ENCODE data around the gene ANKS1B. TPM values are rescaled to one million over a fixed set of nuclear protein-coding genes. Genes with fewer than 3 reads are reported as not detected.
"Not testable (repeated sequence)": the region's sequence is repeated elsewhere in the genome, so short reads cannot be mapped to it uniquely, and the experiment has no call there.

ANKS1B gene
- total RNA-seq, 2 experiments from 2014 or later: 0.96 to 1.1 TPM

DNA sequence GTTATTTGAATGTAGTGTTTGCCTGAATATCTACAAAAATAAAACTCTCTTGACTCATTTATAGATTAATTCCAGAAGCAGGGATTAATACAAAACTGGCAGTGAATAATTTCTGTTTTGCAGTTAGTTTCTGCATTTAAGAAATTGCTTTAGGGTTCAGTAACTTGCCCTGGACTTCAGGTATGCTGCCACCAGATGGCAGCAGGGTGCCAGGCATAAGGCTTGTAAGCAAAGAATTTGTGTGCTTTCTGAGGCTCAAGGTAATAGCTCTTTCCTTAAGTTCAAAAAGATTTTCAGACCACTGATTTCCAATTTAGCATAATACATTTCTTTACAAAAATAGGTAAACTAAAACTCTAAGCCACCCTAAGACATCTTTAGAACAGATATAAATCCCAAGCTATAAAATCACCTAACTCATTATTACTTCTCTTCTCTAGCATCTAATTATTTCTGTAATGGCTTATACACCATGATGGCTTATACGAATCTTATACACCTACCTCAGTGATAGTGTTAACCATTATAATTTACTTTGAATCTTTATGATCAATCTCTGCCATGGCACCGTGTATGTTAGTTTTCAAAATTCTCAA is 941.3 kb downstream of the ANKS1B start:
- H3K27me3 Mint-ChIP-seq: no peaks in the 10 kb centered on the region
- H3K4me3 Mint-ChIP-seq: no peak overlapping the region
- peak; percentile 49 for ATAC-seq
- no peak overlapping the region for H3K27ac Mint-ChIP-seq
- H3K9me3 Mint-ChIP-seq (ENCODE audit: low read depth): peaks cover 5% of the 10 kb centered on the region
- no peaks in the 10 kb centered on the region for H3K4me1 Mint-ChIP-seq
- H3K36me3 Mint-ChIP-seq: no peaks in the 10 kb centered on the region
- peak; percentile 44 for DNase-seq
- CTCF ChIA-PET: interaction anchor here (1.1 to 1.3 kb wide), 3 partner anchors 9 to 11 kb away, joined by 3 to 4 read pairs (median 3); no protein-coding TSS in a partner anchor

DNA sequence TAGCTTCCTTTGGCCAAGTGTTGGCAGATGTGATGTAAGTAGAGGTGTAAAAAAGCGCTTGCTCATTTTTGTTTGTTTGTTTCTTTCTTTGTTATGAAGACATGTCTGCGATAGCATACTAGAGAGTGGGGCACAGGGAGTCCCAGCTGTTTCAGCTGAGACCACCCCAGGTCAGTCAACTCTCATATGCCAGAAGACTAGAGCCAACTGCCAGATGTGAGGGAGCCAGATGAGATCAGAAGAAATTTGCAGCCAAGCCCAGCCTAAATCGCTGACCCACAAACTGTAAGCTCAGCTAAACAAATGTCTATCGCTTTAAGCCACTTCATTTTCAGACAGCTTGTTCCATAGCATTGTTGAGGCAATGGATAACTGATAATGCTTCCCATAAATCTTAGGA is 942.5 kb downstream of the ANKS1B start:
- no peak for ATAC-seq
- CTCF ChIA-PET: interaction anchor here (0.9 to 1.2 kb wide), 2 partner anchors 8 to 44 kb away, joined by 3 read pairs; no protein-coding TSS in a partner anchor
- no peaks in the 10 kb centered on the region for H3K27me3 Mint-ChIP-seq
- DNase-seq: no peak
- H3K4me3 Mint-ChIP-seq: no peak overlapping the region
- H3K27ac Mint-ChIP-seq: no peak overlapping the region
- no peaks in the 10 kb centered on the region for H3K4me1 Mint-ChIP-seq
- peaks cover 3% of the 10 kb centered on the region for H3K9me3 Mint-ChIP-seq (ENCODE audit: low read depth)
- no peaks in the 10 kb centered on the region for H3K36me3 Mint-ChIP-seq

DNA sequence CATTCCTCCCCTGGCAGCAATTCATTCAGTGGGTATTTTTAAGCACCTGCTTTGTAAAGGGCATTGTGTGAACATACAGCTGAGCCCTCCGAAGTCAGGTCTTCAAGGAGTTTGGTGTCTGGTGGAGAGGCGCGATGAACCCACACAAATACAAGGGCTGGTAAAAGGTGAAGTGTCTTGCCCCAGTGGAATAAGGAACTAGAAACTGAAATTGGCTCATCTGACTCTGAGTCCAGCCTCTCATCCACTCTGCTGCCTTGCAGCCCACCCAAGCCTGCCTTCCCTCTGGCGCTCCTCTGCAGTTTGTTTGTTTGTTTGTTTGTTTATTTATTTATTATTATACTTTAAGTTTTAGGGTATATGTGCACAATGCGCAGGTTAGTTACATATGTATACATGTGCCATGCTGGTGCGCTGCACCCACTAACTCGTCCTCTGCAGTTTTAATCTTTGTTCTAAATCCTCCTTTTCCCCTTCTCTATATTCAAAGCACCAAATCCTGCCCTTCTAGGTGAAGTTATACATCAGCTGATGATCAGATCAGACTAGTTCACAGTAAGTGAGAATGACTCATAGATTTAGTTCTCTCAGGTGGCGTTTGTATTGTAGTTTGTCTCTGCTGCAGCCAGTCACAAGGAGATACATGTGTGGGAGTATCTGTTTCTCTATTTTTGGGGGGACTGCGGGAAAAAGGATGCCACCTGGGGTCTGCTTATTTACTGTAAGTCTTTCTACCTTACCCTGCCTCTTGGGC is 945.2 kb downstream of the ANKS1B start:
- CTCF ChIA-PET: no interaction called here
- DNase-seq (no peak), ATAC-seq (no peak)
- no peak overlapping the region for H3K27ac Mint-ChIP-seq
- H3K36me3 Mint-ChIP-seq: no peaks in the 10 kb centered on the region
- no peaks in the 10 kb centered on the region for H3K9me3 Mint-ChIP-seq (ENCODE audit: low read depth)
- H3K4me3 Mint-ChIP-seq: no peak overlapping the region
- no peaks in the 10 kb centered on the region for H3K4me1 Mint-ChIP-seq
- no peaks in the 10 kb centered on the region for H3K27me3 Mint-ChIP-seq

DNA sequence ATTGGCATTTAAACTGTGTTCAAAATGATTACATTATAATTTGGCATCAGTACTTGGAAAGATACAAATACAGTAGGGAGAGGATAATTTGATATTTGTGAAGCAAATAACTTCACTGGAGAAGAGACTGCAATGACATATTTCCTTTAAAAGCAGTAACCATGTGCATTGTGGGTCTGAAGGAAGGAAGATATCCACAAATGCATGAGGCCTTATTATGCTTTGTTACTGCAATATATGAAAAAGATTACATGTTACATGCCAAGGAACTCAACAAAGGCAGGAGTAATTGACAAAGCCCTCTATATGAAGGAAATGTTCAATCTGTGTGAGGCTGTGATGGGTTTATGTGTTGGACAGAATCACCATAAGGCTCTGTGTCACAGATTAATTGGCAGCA is 948.2 kb downstream of the ANKS1B start:
- no peak for ATAC-seq
- H3K4me3 Mint-ChIP-seq: no peak overlapping the region
- H3K36me3 Mint-ChIP-seq: no peaks in the 10 kb centered on the region

DNA sequence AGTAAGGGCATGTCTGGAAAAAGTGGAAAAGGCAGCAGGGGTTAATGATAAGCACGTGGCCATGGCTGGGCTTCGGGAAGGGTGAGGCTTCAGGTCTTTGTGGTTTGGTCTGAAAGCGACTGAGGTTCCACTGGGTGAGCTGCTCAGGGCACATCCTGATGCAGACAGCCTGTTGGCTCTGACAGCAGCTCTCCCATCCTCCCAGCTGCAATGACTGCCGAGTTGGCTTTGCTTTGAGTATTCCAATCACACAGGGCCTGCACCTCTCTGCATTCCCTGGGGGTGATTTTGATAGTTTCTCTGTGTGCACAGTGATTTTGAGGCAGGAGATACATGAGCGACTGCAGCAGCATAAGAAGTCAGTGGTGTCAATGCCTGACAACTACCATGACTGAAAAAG is 948.9 kb downstream of the ANKS1B start:
- Mint-ChIP-seq H3K4me3 (no peak overlapping the region), H3K4me1 (no peaks in the 10 kb centered on the region), H3K27me3 (no peaks in the 10 kb centered on the region), H3K36me3 (no peaks in the 10 kb centered on the region), H3K9me3 (ENCODE audit: low read depth) (no peaks in the 10 kb centered on the region), H3K27ac (no peak overlapping the region)
- ATAC-seq: no peak
- CTCF ChIA-PET: no interaction called here
- no peak for DNase-seq

More for the DNA sequence above, 948.2 kb downstream of the ANKS1B start:
- H3K4me1 Mint-ChIP-seq: no peaks in the 10 kb centered on the region
- no peaks in the 10 kb centered on the region for H3K9me3 Mint-ChIP-seq (ENCODE audit: low read depth)
- CTCF ChIA-PET: no interaction called here
- no peaks in the 10 kb centered on the region for H3K27me3 Mint-ChIP-seq
- no peak for DNase-seq
- H3K27ac Mint-ChIP-seq: no peak overlapping the region

DNA sequence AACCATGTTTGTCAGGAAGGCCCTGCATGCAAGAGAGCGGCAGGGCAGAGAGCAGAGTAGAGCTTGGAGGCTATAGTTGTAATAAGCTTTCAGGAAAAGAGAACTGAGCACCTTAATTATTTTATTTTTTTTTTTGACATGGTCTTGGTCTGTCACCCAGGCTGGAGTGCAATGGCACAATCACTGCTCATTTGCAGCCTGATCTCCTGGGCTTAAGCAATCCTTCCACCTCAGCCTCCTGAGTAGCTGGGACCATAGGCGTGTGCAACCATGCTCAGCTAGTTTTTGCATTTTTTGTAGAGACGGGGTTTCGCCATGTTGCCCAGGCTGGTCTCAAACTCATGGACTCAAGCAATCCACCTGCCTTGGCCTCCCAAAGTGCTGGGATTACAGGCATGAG is 950.5 kb downstream of the ANKS1B start:
- CTCF ChIA-PET: interaction anchor here (0.8 to 1.4 kb wide), 2 partner anchors 8 to 26 kb away, joined by 3 to 4 read pairs; no protein-coding TSS in a partner anchor
- not testable (repeated sequence) for H3K4me1 Mint-ChIP-seq; H3K9me3 Mint-ChIP-seq (ENCODE audit: low read depth); H3K4me3 Mint-ChIP-seq; H3K27me3 Mint-ChIP-seq; ATAC-seq; H3K36me3 Mint-ChIP-seq; H3K27ac Mint-ChIP-seq; DNase-seq

DNA sequence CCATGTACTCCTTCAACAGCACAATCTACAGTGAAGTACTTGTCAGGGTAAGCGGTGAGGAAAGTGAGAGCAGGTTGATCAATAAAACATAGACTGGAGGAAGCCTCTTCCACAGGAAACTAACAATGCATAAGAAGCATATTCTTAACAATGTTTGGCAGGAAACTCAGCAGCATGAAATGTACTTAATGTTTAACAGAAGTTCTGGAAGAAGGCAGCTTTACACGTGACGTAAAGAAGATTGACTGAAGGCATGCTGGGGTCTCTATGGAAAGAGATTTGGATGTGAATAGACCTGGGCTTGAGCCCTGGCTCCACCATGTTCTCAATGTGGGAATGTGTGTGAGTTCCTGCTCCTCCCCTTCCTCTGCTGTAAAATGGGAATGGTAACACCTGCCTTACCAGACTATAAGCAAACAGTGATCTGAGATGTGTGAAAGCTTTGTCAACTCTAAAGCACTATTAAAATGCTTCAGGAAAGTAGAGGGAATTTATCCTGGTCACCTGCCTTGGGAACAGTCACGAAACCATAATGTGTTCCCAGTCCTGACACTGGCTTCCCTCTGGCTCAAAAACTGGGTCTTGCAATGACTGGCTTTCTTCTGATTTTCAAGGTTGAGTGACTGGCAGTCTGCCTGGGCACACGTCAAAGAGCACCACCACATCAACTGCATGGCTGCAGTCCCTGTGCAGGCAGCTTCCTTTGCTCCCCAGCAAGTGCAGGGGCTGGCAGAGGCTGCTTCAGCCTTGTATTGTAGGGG is 955.0 kb downstream of the ANKS1B start:
- H3K36me3 Mint-ChIP-seq: no peaks in the 10 kb centered on the region
- no peaks in the 10 kb centered on the region for H3K9me3 Mint-ChIP-seq (ENCODE audit: low read depth)
- no peak for ATAC-seq
- CTCF ChIA-PET: no interaction called here
- H3K27me3 Mint-ChIP-seq: peaks cover 4% of the 10 kb centered on the region
- no peak overlapping the region for H3K4me3 Mint-ChIP-seq
- DNase-seq: no peak
- H3K27ac Mint-ChIP-seq: no peak overlapping the region
- H3K4me1 Mint-ChIP-seq: no peaks in the 10 kb centered on the region

DNA sequence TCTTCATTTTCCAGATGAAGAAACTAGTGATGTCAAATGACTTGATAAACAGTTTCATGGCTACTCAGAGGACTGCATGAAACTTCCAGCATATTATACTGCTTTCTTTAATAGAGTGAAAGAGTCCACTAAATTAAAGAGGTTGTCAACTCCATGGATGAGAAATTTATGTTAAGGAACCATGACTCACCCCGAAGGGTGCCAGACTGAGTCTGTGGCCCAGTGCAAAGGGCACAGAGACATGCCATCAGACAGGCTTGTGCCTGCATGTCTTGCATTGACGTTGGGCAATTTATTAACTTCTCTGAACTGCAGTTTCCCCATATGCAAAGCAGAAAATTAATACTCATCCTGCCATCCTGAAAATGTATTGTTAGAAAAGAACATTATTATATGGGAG is 957.3 kb downstream of the ANKS1B start:
- Mint-ChIP-seq H3K9me3 (ENCODE audit: low read depth) (no peaks in the 10 kb centered on the region), H3K36me3 (no peaks in the 10 kb centered on the region), H3K4me1 (no peaks in the 10 kb centered on the region), H3K4me3 (no peak overlapping the region), H3K27me3 (peaks cover 5% of the 10 kb centered on the region), H3K27ac (no peak overlapping the region)
- DNase-seq (no peak), ATAC-seq (no peak)
- CTCF ChIA-PET: no interaction called here

DNA sequence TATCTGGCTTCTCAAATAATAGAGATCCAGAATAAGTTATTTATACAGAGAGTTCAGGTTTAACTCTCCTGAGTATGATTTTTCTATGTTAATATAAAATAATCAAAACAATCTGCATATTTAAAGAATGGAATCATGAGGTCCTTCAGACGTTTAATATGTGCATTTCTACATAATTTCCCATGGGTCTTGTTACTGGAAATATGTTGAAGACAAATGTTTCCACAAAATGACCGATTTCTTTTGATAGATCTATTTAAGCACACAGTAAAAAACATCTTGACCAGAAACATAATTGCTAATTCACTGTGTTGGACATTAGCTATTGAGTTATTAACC is 957.7 kb downstream of the ANKS1B start:
- Mint-ChIP-seq H3K27me3 (peaks cover 7% of the 10 kb centered on the region), H3K4me1 (no peaks in the 10 kb centered on the region), H3K27ac (no peak overlapping the region), H3K36me3 (no peaks in the 10 kb centered on the region), H3K9me3 (ENCODE audit: low read depth) (no peaks in the 10 kb centered on the region), H3K4me3 (no peak overlapping the region)
- CTCF ChIA-PET: no interaction called here
- ATAC-seq: no peak
- DNase-seq: no peak

DNA sequence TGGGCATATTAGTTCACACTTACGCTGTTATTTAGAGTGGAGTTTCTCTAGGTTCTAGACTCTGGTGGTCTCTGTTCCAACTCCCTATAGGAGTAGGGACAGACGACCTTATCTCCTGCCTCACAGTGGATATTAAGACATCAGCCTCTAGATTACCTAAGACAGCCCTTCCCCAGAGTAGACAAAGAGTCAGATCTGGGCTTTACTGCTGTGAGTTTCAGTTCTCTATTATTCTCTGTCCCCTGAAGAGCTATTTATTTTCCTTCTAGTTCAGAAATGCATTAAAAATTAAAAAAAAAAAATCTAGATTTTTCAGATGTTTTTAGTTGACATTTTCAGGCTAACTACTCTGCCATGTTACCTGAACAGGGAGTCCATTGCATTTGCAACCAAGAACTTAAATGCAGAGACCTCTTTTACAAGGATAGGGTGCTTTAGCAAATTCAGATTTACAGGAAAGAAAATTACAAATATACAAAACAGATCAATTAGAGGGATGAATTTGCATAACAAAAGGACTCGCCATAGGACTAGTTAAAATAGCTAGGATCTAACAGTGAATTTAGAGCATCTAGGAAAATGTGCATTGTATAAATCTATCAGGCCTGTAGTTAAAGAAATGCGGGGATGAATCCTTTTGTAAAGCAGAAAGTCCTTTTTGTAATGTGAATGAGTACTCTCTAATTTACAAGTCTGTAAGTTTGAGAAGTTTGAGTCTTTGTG is 958.2 kb downstream of the ANKS1B start:
- H3K4me1 Mint-ChIP-seq: no peaks in the 10 kb centered on the region
- H3K36me3 Mint-ChIP-seq: no peaks in the 10 kb centered on the region
- H3K9me3 Mint-ChIP-seq (ENCODE audit: low read depth): no peaks in the 10 kb centered on the region
- ATAC-seq (no peak), DNase-seq (no peak)
- CTCF ChIA-PET: no interaction called here
- no peak overlapping the region for H3K27ac Mint-ChIP-seq
- no peak overlapping the region for H3K4me3 Mint-ChIP-seq
- H3K27me3 Mint-ChIP-seq: peaks cover 10% of the 10 kb centered on the region

DNA sequence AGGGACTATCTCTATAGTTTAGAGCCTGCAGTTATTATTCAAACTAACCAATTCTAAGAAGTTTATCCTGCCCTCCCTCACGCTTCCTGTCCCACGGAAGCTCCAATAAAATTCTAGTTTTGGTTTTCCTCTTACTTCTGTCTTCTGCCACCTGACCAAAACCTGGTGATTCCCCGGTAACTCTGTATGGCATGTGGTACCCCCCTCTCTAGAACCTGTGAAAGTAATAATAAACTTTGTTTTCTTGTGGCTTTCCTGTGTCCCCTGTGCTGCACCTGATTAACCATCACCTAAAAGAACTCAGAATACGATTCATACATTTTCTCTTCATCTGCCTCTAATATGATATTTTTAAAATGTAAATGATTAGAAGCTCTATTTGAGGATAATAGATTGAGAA is 959.9 kb downstream of the ANKS1B start:
- Mint-ChIP-seq H3K4me3 (no peak overlapping the region), H3K9me3 (ENCODE audit: low read depth) (no peaks in the 10 kb centered on the region), H3K36me3 (no peaks in the 10 kb centered on the region), H3K27me3 (peaks cover 14% of the 10 kb centered on the region), H3K27ac (no peak overlapping the region), H3K4me1 (no peaks in the 10 kb centered on the region)
- DNase-seq (no peak), ATAC-seq (no peak)
- CTCF ChIA-PET: no interaction called here

DNA sequence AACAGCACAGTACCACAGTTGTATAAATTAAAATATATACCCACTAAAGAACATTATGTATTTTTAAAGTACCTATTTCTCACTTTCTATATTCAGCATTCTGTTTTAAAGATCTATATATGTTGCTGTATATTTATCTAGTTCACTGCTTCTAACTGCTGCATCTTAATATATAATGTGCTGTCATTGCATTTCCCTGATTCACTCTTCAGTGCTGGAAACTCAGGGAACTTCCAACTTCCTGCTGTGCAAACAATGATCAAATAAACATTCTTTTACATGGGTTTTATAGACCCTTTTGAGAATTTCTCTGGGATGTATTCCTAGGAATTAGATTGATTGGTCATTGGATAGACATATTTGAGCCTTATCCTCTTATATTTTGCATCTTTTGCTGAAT is 960.5 kb downstream of the ANKS1B start:
- H3K36me3 Mint-ChIP-seq: no peaks in the 10 kb centered on the region
- H3K4me1 Mint-ChIP-seq: no peaks in the 10 kb centered on the region
- H3K27ac Mint-ChIP-seq: no peak overlapping the region
- DNase-seq (no peak), ATAC-seq (no peak)
- no peak overlapping the region for H3K4me3 Mint-ChIP-seq
- CTCF ChIA-PET: no interaction called here
- no peaks in the 10 kb centered on the region for H3K9me3 Mint-ChIP-seq (ENCODE audit: low read depth)
- H3K27me3 Mint-ChIP-seq: peaks cover 15% of the 10 kb centered on the region

DNA sequence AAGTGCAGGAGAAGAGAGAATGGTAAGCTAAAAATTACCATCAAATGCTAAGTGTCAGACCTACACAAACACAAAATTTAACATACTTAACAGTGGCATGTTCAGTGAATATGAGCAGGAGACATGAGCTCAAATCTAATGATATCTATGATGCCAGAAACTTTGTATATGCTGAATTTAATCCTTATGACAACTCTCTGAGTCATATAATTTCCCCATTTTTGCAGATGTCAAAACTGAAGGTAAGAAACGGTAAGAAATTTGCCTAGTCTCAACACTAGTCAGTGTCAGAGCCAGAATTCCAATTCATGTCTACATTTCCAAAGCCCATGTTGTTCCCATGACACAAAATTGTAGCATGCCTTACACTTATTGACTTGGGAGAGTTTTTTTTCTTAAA is 963.9 kb downstream of the ANKS1B start:
- DNase-seq: no peak
- no peaks in the 10 kb centered on the region for H3K9me3 Mint-ChIP-seq (ENCODE audit: low read depth)
- no peaks in the 10 kb centered on the region for H3K4me1 Mint-ChIP-seq
- H3K4me3 Mint-ChIP-seq: no peak overlapping the region
- H3K27ac Mint-ChIP-seq: no peak overlapping the region
- ATAC-seq: no peak
- no peaks in the 10 kb centered on the region for H3K36me3 Mint-ChIP-seq
- peaks cover 11% of the 10 kb centered on the region for H3K27me3 Mint-ChIP-seq
- CTCF ChIA-PET: no interaction called here

All from activated CD8-positive, alpha-beta memory T cell treated with anti-CD3 and anti-CD28 coated beads, Interleukin-2, amount 10 ng/mL, durations not matched to agents 7 days and 5 days (primary cell).